GM12878 (cell line): ENCODE data around the gene FBXL15. TPM values are rescaled to one million over a fixed set of nuclear protein-coding genes. Genes with fewer than 3 reads are reported as not detected.
A peak's percentile ranks its signal among the peaks of the same experiment; 100 is the strongest.

ENCODE experiments used
- ATAC-seq: fragments of 200-7000 bp; cut with Tn5 transposase; 3 replicates; pipeline ENCODE4 v1.9.1; 2020; ENCODE audit warnings: mild to moderate bottlenecking, moderate library complexity
- BruUV-seq: library from RNA; stranded (reverse); fragments of 400-500 nt; replicated peaks from 2 replicates; lab custom pipeline; 2021; lab: Mats Ljungman, UMichigan
- CTCF ChIA-PET: fragments of 300-600 bp; sonication (Branson Sonifier 250); formaldehyde crosslinking; extraction: SDS; loops from one replicate; lab custom pipeline; 2021; ENCODE audit warnings: inconsistent platforms; lab: Yijun Ruan, JAX
- POLR2A ChIA-PET: fragments of 350-600 bp; formaldehyde crosslinking; extraction: SDS; loops from one replicate; lab custom pipeline; 2021; ENCODE audit warnings: inconsistent platforms; lab: Charles Lee
- RAD21 ChIA-PET: fragments of 300-600 bp; sonication (Branson Sonifier 250); formaldehyde crosslinking; loops from one replicate; lab custom pipeline; 2023; ENCODE audit warnings: antibody characterized with exemption; ENCODE audit not compliant: unreplicated experiment; lab: Charles Lee
- SMC1A ChIA-PET: fragments of 300-600 bp; sonication (Branson Sonifier 250); formaldehyde crosslinking; loops from one replicate; lab custom pipeline; 2023; ENCODE audit not compliant: unreplicated experiment, uncharacterized antibody; lab: Charles Lee
- DNase-seq: peaks from one replicate; pipeline ENCODE4 v3.0.0-alpha.2; 2011; ENCODE audit warnings: low read depth, low spot score
- FAIRE-seq: peaks from 3 replicates; lab custom pipeline; 2011; peaks lifted over from hg19 to GRCh38; lab: Jason Lieb, UNC
- H2AFZ ChIP-seq: 2 replicates; pipeline ENCODE4 v1.6.0; 2011; ENCODE audit warnings: low read depth, low read length, control low read depth; ENCODE audit not compliant: control insufficient read depth
- H3K27ac ChIP-seq: 2 replicates; pipeline ENCODE4 v1.5.1; 2011; ENCODE audit warnings: control low read depth; ENCODE audit not compliant: control insufficient read depth, insufficient read depth
- H3K27me3 ChIP-seq, 2 experiments: replicated peaks in 1 of 2; 2 replicates each; pipeline versions ENCODE4 v1.6.0 to v1.6.1; 2011; ENCODE audit warnings: low read length in 1 of 2; ENCODE audit not compliant: control insufficient read depth in 2 of 2, insufficient read depth in 2 of 2
- H3K36me3 ChIP-seq, 2 experiments: 2 replicates each; pipeline ENCODE4 v1.5.1; 2011; ENCODE audit warnings: low read length in 1 of 2; ENCODE audit not compliant: control insufficient read depth in 2 of 2, insufficient read depth in 2 of 2
- H3K4me1 ChIP-seq: 2 replicates; pipeline ENCODE4 v1.6.1; 2011; ENCODE audit warnings: mild to moderate bottlenecking, low read length, moderate library complexity, mixed read lengths; ENCODE audit not compliant: control insufficient read depth, insufficient read depth
- H3K4me2 ChIP-seq: 2 replicates; pipeline ENCODE4 v1.6.0; 2011; ENCODE audit warnings: control low read depth; ENCODE audit not compliant: control insufficient read depth, insufficient read depth
- H3K4me3 ChIP-seq: fragments of 200-600 bp; sonication (generic); 2 replicates; pipeline ENCODE4 v1.5.1; 2016
- H3K79me2 ChIP-seq: 2 replicates; pipeline ENCODE4 v1.6.0; 2011; ENCODE audit warnings: low read length; ENCODE audit not compliant: control insufficient read depth, insufficient read depth
- H3K9ac ChIP-seq: 2 replicates; pipeline ENCODE4 v1.8.0; 2011; ENCODE audit warnings: low read length, control low read depth, mixed read lengths; ENCODE audit not compliant: control insufficient read depth, insufficient read depth
- H3K9me3 ChIP-seq: replicated peaks from 3 replicates; pipeline ENCODE4 v1.5.1; 2011; ENCODE audit warnings: mild to moderate bottlenecking, low read length; ENCODE audit not compliant: control insufficient read depth, insufficient read depth
- H4K20me1 ChIP-seq: 2 replicates; pipeline ENCODE4 v1.6.0; 2011; ENCODE audit not compliant: control insufficient read depth, insufficient read depth
- CBX5 ChIP-seq: sonication (generic); IDR thresholded peaks from 2 replicates; pipeline ENCODE4 v1.6.1; 2016; ENCODE audit warnings: low read depth, moderate library complexity, mild to moderate bottlenecking, inconsistent platforms
- EGR1 ChIP-seq, 2 experiments: IDR thresholded peaks; 1 replicate in 1 of 2; 2 replicates in 1 of 2; pipeline ENCODE4 v1.6.1; 2011 to 2012; ENCODE audit warnings: low read depth in 2 of 2, low read length in 2 of 2, borderline replicate concordance in 1 of 2, mild to moderate bottlenecking in 1 of 2, moderate library complexity in 1 of 2
- GATAD2B ChIP-seq: fragments of 450-650 bp; conservative IDR thresholded peaks from 2 replicates; pipeline ENCODE4 v1.6.1; 2017; ENCODE audit warnings: low read depth, mild to moderate bottlenecking, moderate library complexity
- HDAC6 ChIP-seq: fragments of 200-600 bp; sonication (generic); IDR thresholded peaks from one replicate; pipeline ENCODE4 v1.8.0; 2017; ENCODE audit warnings: antibody characterized with exemption; ENCODE audit not compliant: unreplicated experiment
- POLR2A ChIP-seq: IDR thresholded peaks from 2 replicates; pipeline ENCODE4 v1.6.1; 2011; ENCODE audit warnings: low read depth, mild to moderate bottlenecking, low read length
- TAF1 ChIP-seq: IDR thresholded peaks from 2 replicates; pipeline ENCODE4 v1.6.1; 2011; ENCODE audit warnings: mild to moderate bottlenecking, low read depth, low read length, borderline replicate concordance
- ZNF622 ChIP-seq: fragments of 450-650 bp; IDR thresholded peaks from 2 replicates; pipeline ENCODE4 v1.6.1; 2017; ENCODE audit warnings: mild to moderate bottlenecking, inconsistent platforms
- WGBS: methylation state at CpG from one replicate; pipeline ENCODE4 v1.1.6; 2016; ENCODE audit warnings: low lambda C conversion rate; ENCODE audit not compliant: insufficient replicate concordance, insufficient coverage; ENCODE audit errors: missing lambda C conversion rate; 5-methylcytosine and 5-hydroxymethylcytosine counted together
- in situ Hi-C: fragments of 300-500 bp; cut with MboI; formaldehyde crosslinking; loops from 9 replicates; pipeline ENCODE4 v1.14.3; 2018; ENCODE audit warnings: mixed read lengths
- intact Hi-C: fragments of 100-400 bp; cut with micrococcal nuclease; formaldehyde crosslinking; loops from one replicate; pipeline ENCODE4 v1.14.2; 2022; ENCODE audit not compliant: unreplicated experiment
- polyA plus RNA-seq, 11 experiments: library from polyadenylated mRNA; depleted of rRNA in 4 of 11; unstranded in 6 of 11; stranded (reverse) in 5 of 11; fragments of >200 nt; fragmentation: Nextera tagmentation in 4 of 11; fragmentation: Illumina TruSeq in 1 of 11; extraction: Ambion mirVana in 4 of 11; extraction: Trizol in 1 of 11; gene quantifications; 1 replicate in 1 of 11; 2 replicates in 10 of 11; pipeline versions ENCODE4 v1.2.1 to v1.2.3, GENCODE V29; 2011 to 2016; ENCODE audit warnings: inconsistent platforms in 2 of 11, missing spikeins in 2 of 11, low read depth in 1 of 11
- total RNA-seq, 4 experiments: library from RNA; depleted of rRNA in 3 of 4; stranded (reverse); fragments of >200 nt in 3 of 4; fragmentation: Illumina TruSeq in 1 of 4; extraction: Trizol in 1 of 4; gene quantifications; 2 replicates each; pipeline versions ENCODE4 v1.2.1 to v1.2.3, GENCODE V29; 2013 to 2021
- TF ChIP-seq, protein P1 (sequence below): IDR thresholded peaks from 2 replicates; pipeline ENCODE4 v1.6.1; 2011; ENCODE audit warnings: borderline replicate concordance, low read depth, mild to moderate bottlenecking, moderate library complexity, mixed read lengths, low read length; ENCODE audit not compliant: insufficient read depth; ENCODE audit errors: extremely low read length

Gene FBXL15
- total and polyA plus RNA-seq, 10 of the 15 experiments (the other 5 are each of a cell fraction or from before 2014, with no cell fraction given), result 0.13 to 21.3 (median 7.9) TPM

GRCh38 chr10:102408728-102409603, 11.7 kb upstream of the FBXL15 start:
- DNase-seq, result no peak
- WGBS, result 3% methylated on average over 59 of the region's 103 CpGs
- TF ChIP-seq, protein P1, sequence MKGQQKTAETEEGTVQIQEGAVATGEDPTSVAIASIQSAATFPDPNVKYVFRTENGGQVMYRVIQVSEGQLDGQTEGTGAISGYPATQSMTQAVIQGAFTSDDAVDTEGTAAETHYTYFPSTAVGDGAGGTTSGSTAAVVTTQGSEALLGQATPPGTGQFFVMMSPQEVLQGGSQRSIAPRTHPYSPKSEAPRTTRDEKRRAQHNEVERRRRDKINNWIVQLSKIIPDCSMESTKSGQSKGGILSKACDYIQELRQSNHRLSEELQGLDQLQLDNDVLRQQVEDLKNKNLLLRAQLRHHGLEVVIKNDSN, result no peak
- TF ChIP-seq CBX5 (no peak), EGR1 (IDR thresholded peaks at IDR 0.05; ENCODE audit: borderline replicate concordance in 1 of 2, low read depth in 2 of 2, low read length in 2 of 2) (peak in 1 of 2 experiments; percentile 75; a peak in 2 of 3 replicates), TAF1 (0 out of 2 replicates have a peak, but pooled peaks have one; percentile 17), POLR2A (peak; percentile 50; the same call in 1 of the 2 replicates), HDAC6 (peak; percentile 12), GATAD2B (no peak), ZNF622 (no peak)
- TF ChIP-seq, all 136 proteins: peak for 4
- Histone ChIP-seq H3K4me3 (peak overlapping the region; percentile 22; the same call in 1 of the 2 replicates), H3K9me3 (no peaks in the 10 kb centered on the region), H3K27ac (no peak overlapping the region), H3K27me3 (peaks cover 17 to 21% of the 10 kb centered on the region in 2 experiments), H4K20me1 (peaks cover 5% of the 10 kb centered on the region; the same call in 1 of the 2 replicates), H2AFZ (no peak overlapping the region), H3K79me2 (no peaks in the 10 kb centered on the region), H3K4me2 (peak overlapping the region; percentile 64; the same call in 1 of the 2 replicates), H3K9ac (no peak overlapping the region), H3K36me3 (no peaks in the 10 kb centered on the region), H3K4me1 (peaks cover 9% of the 10 kb centered on the region)
- no TSS peak for BruUV-seq
- RAD21 ChIA-PET, result interaction anchor here (0.9 kb wide), 1 partner anchor 179 kb away, joined by 3 read pairs; no protein-coding TSS in a partner anchor
- ATAC-seq (0 out of 3 replicates have a peak, but pooled peaks have one; percentile 8), FAIRE-seq (no peak)
- CTCF ChIA-PET, result interaction anchor here (1.2 to 1.7 kb wide), 2 partner anchors 10 to 180 kb away, joined by 4 to 7 read pairs; no protein-coding TSS in a partner anchor
- in situ Hi-C loops (loop anchor here (5.0 kb wide), 1 partner anchor 182 kb away; the partner anchor contains the start of gene ELOVL3), intact Hi-C loops (no loop called here)
- POLR2A ChIA-PET, result interaction anchor here (1.2 kb wide), 1 partner anchor 14 kb away, joined by 4 read pairs; no protein-coding TSS in a partner anchor
- SMC1A ChIA-PET, result interaction anchor here (1.0 to 1.2 kb wide), 2 partner anchors 11 kb away, joined by 3 read pairs; no protein-coding TSS in a partner anchor
